Large intestine (tissue), 3 donors: ENCODE measurements around the gene TRIM63. TPM values are rescaled to one million over a fixed set of nuclear protein-coding genes. Genes with fewer than 3 reads are reported as not detected.

Source experiments
- DNase-seq, 2 donors: peaks; one replicate each; pipeline versions ENCODE4 v3.0.0 to v3.0.0-alpha.2; 2013
- H3K27ac ChIP-seq: one replicate; pipeline ENCODE4 v1.5.1; 2013; ENCODE audit warnings: low read length
- H3K27me3 ChIP-seq: 2 replicates; pipeline ENCODE4 v1.6.1; 2013; ENCODE audit warnings: low read length; ENCODE audit not compliant: control insufficient read depth, insufficient read depth
- H3K36me3 ChIP-seq: 2 replicates; pipeline ENCODE4 v1.6.1; 2013; ENCODE audit warnings: low read length; ENCODE audit not compliant: control insufficient read depth, insufficient read depth
- H3K4me1 ChIP-seq: one replicate; pipeline ENCODE4 v1.6.1; 2013; ENCODE audit warnings: low read length; ENCODE audit not compliant: control insufficient read depth, insufficient read depth
- H3K4me3 ChIP-seq: one replicate; pipeline ENCODE4 v1.5.1; 2013; ENCODE audit warnings: low read length
- H3K9me3 ChIP-seq: one replicate; pipeline ENCODE4 v1.6.1; 2013; ENCODE audit warnings: mild to moderate bottlenecking, low read depth, low read length, moderate library complexity; ENCODE audit not compliant: control insufficient read depth
- whole genome bisulfite sequencing: methylation state at CpG from one replicate; pipeline ENCODE4 v1.1.5; 2013; ENCODE audit warnings: low lambda C conversion rate; ENCODE audit not compliant: insufficient coverage; 5-methylcytosine and 5-hydroxymethylcytosine counted together
- polyA plus RNA-seq: library from polyadenylated mRNA; unstranded; fragments of 120-200 nt; gene quantifications from one replicate; pipeline ENCODE4 v1.2.1, GENCODE V29; 2013

Gene TRIM63
- polyA plus RNA-seq, 1 donor, result 6.4 TPM

DNA sequence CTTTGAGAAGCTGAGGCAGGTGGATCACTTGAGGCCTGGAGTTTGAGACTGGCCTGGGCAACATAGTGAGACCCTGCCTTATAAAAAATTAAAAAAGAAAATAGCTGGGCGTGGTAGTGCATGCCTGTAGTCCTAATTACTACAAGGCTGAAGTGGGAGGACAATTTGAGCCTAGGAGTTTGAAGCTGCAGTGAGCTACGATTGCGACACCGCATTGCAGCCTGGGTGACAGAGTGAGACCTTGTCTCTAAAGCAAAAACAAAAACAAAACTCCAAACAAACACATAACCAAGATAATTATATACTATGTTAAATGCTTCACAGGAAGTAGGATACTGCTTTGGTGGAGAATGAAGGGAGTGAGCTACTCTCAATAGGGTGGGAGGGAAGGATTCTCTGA, 64.2 kb downstream of the TRIM63 start:
- Histone ChIP-seq H3K27ac (no peak overlapping the region), H3K27me3 (no peaks in the 10 kb centered on the region), H3K4me3 (no peak overlapping the region), H3K9me3 (no peaks in the 10 kb centered on the region), H3K4me1 (peaks cover 4% of the 10 kb centered on the region), H3K36me3 (no peaks in the 10 kb centered on the region)
- 80% methylated on average over 2 of the region's 4 CpGs for WGBS
- DNase-seq, result no peak

Other genes starting within 250 kb of the TRIM63 start
- gene MTFR1L, start 247.7 kb downstream of the TRIM63 start, polyA plus RNA-seq, result 69.8 TPM
- 2.0 TPM for gene AUNIP, start 208.2 kb downstream of the TRIM63 start, polyA plus RNA-seq
- gene PAQR7, start 191.9 kb downstream of the TRIM63 start, polyA plus RNA-seq, result 42.9 TPM
- 417 TPM for gene STMN1, start 161.2 kb downstream of the TRIM63 start, polyA plus RNA-seq
- 20.7 TPM for gene PAFAH2, start 69.6 kb downstream of the TRIM63 start, polyA plus RNA-seq
- 0.82 TPM for gene EXTL1, start 45.9 kb downstream of the TRIM63 start, polyA plus RNA-seq
- gene SLC30A2, start 21.5 kb downstream of the TRIM63 start, polyA plus RNA-seq, result 24.9 TPM
- gene PDIK1L, start 44.2 kb upstream of the TRIM63 start, polyA plus RNA-seq, result 12.7 TPM
- gene FAM110D, start 91.4 kb upstream of the TRIM63 start, polyA plus RNA-seq, result 0.51 TPM
- not detected for gene C1orf232, start 101.3 kb upstream of the TRIM63 start, polyA plus RNA-seq
- gene ZNF593, start 102.3 kb upstream of the TRIM63 start, polyA plus RNA-seq, result 30.4 TPM
- 1.2 TPM for gene ZNF593OS, start 104.2 kb upstream of the TRIM63 start, polyA plus RNA-seq
- gene CNKSR1, start 109.9 kb upstream of the TRIM63 start, polyA plus RNA-seq, result 109 TPM
- 0.12 TPM for gene CATSPER4, start 123.0 kb upstream of the TRIM63 start, polyA plus RNA-seq
- 11.7 TPM for gene CEP85, start 166.6 kb upstream of the TRIM63 start, polyA plus RNA-seq
- 87.3 TPM for gene SH3BGRL3, start 212.5 kb upstream of the TRIM63 start, polyA plus RNA-seq
- gene UBXN11, start 239.0 kb upstream of the TRIM63 start, polyA plus RNA-seq, result 40.1 TPM